ENCODE measurements around the gene CCSER1. TPM values are rescaled to one million over a fixed set of nuclear protein-coding genes. Genes with fewer than 3 reads are reported as not detected.

CCSER1 gene
- total and polyA plus RNA-seq, 9 donors, result 0.21 to 8.3 (median 3.2) TPM

- 2 to 5% (median 3%) methylated on average over 2 of the region's 2 CpGs for WGBS, 3 donors
- intact Hi-C loops (cut with DNase I), result no loop called here
- no peak for TF ChIP-seq CTCF (IDR thresholded peaks at IDR 0.05)
- no peak for TF ChIP-seq EP300 (IDR thresholded peaks at IDR 0.05)
- no peak for TF ChIP-seq POLR2A (IDR thresholded peaks at IDR 0.05)
- H3K27me3 ChIP-seq, result no peaks in the 10 kb centered on the region
- H3K9me3 ChIP-seq, result no peaks in the 10 kb centered on the region
- no peaks in the 10 kb centered on the region for H3K36me3 ChIP-seq
- H3K27ac ChIP-seq, result no peak overlapping the region
- H3K4me3 ChIP-seq, result no peak overlapping the region
- DNase-seq, result no peak
- H3K4me1 ChIP-seq (ENCODE audit: insufficient read depth), result no peaks in the 10 kb centered on the region
Measured at GRCh38 chr4:90419124-90419711, 292.0 kb downstream of the CCSER1 start.

- H3K27me3 ChIP-seq, result no peaks in the 10 kb centered on the region
- intact Hi-C loops (cut with DNase I), result no loop called here
- WGBS, 3 donors, result 79 to 85% (median 81%) methylated on average over 2 of the region's 2 CpGs
Measured at GRCh38 chr4:90421161-90421560, 294.0 kb downstream of the CCSER1 start.

GRCh38 chr4:90425893-90426292 is 298.7 kb downstream of the CCSER1 start:
- Histone ChIP-seq H3K36me3 (no peaks in the 10 kb centered on the region), H3K4me3 (no peak overlapping the region), H3K27me3 (no peaks in the 10 kb centered on the region), H3K27ac (no peak overlapping the region), H3K4me1 (ENCODE audit: insufficient read depth) (no peaks in the 10 kb centered on the region), H3K9me3 (no peaks in the 10 kb centered on the region)
- intact Hi-C loops (cut with DNase I), result no loop called here
- WGBS, 3 donors, result 83 to 86% (median 84%) methylated on average over 5 of the region's 5 CpGs
- TF ChIP-seq CTCF (IDR thresholded peaks at IDR 0.05) (no peak), EP300 (IDR thresholded peaks at IDR 0.05) (no peak), POLR2A (IDR thresholded peaks at IDR 0.05) (no peak)
- DNase-seq, result no peak

More at GRCh38 chr4:90421161-90421560, 294.0 kb downstream of the CCSER1 start:
- Histone ChIP-seq H3K9me3 (no peaks in the 10 kb centered on the region), H3K27ac (no peak overlapping the region), H3K4me1 (ENCODE audit: insufficient read depth) (no peaks in the 10 kb centered on the region), H3K4me3 (no peak overlapping the region), H3K36me3 (no peaks in the 10 kb centered on the region)
- TF ChIP-seq POLR2A (IDR thresholded peaks at IDR 0.05) (no peak), EP300 (IDR thresholded peaks at IDR 0.05) (no peak), CTCF (IDR thresholded peaks at IDR 0.05) (no peak)
- DNase-seq, result no peak

GRCh38 chr4:90438522-90438921 is 311.3 kb downstream of the CCSER1 start:
- intact Hi-C loops (cut with DNase I), result no loop called here
- Histone ChIP-seq H3K27me3 (no peaks in the 10 kb centered on the region), H3K4me3 (no peak overlapping the region), H3K27ac (no peak overlapping the region), H3K9me3 (no peaks in the 10 kb centered on the region), H3K4me1 (ENCODE audit: insufficient read depth) (no peaks in the 10 kb centered on the region), H3K36me3 (no peaks in the 10 kb centered on the region)
- DNase-seq, result no peak
- TF ChIP-seq CTCF (IDR thresholded peaks at IDR 0.05) (no peak), EP300 (IDR thresholded peaks at IDR 0.05) (no peak), POLR2A (IDR thresholded peaks at IDR 0.05) (no peak)
